HTERT RPE-1 (cell line): ENCODE results near the gene ZFYVE26.

ENCODE experiments used
- in situ Hi-C: fragments of 300-500 bp; cut with MboI; formaldehyde crosslinking; loops from 4 replicates; pipeline ENCODE4 v1.14.3; 2020; ENCODE audit warnings: low sequenced_read_pairs

ZFYVE26 gene

GRCh38 chr14:67817750-67818438 lies 1.5 kb upstream of the ZFYVE26 start:
- in situ Hi-C loops: no loop called here

GRCh38 chr14:67815573-67816225 lies 691 bp downstream of the ZFYVE26 start:
- in situ Hi-C loops: no loop called here

GRCh38 chr14:67814821-67815220 lies 1.6 kb downstream of the ZFYVE26 start:
- in situ Hi-C loops: no loop called here

GRCh38 chr14:67806246-67806645 lies 10.1 kb downstream of the ZFYVE26 start:
- in situ Hi-C loops: no loop called here

DNA sequence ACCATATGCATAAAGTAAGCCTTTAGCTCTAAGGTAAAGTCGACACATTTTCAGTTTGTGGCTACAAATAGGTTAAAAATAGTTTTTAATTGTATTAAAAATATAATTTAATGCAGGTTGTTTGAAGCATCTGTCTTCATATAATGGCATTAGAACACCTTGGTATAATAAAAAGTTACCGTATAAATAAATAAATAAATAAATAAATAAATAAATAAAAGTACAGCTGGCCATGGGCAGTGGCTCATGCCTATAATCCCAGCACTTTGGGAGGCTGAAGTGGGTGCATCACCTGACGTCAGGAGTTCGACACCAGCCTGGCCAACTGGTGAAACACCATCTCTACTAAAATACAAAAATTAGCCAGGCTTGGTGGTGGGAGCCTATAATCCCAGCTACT lies 15.6 kb downstream of the ZFYVE26 start:
- in situ Hi-C loops: no loop called here

GRCh38 chr14:67798731-67799130 lies 17.7 kb downstream of the ZFYVE26 start:
- in situ Hi-C loops: no loop called here

- in situ Hi-C loops: no loop called here
These were observed 28.7 kb downstream of the ZFYVE26 start for GRCh38 chr14:67787673-67788072.

DNA sequence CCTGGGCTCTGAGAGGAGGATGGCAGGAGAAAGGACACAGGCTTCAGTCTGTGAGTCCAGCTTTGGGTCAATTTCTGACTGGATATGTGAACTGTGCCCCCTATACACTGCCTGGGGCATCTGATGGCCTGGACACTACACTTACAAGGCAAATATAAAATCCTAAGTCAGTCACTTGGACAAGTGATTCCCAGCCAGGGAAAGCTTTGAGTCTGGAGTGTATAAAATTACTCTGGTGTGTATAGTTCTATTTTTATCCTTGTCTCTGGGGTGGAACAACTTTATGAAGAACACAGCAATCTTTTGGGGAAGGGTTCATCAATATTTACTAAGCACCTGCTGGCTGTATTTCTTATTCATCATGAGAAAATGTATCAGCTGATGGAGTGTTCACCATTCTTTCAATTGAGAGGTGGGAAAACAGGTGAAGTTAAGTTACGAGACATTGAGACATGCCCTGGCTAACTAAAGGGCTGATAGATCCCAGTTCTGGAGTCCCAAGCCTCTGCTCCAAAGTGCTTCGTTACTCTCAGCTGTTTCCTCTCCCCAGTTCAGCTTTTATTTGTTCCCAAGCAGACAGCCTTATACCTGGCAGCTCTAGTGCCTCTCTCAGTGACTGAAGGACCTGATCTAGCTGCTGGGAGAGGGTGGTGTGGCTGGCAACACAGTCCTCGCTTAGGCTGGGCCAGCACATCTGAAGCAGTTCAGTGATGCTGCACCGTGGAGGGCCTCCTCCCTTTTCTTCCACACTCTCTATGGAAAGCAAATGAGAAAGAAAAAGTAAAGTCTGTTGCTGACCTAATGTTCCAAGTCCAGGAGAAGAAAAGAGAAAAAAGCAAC lies 30.9 kb downstream of the ZFYVE26 start:
- in situ Hi-C loops: no loop called here

DNA sequence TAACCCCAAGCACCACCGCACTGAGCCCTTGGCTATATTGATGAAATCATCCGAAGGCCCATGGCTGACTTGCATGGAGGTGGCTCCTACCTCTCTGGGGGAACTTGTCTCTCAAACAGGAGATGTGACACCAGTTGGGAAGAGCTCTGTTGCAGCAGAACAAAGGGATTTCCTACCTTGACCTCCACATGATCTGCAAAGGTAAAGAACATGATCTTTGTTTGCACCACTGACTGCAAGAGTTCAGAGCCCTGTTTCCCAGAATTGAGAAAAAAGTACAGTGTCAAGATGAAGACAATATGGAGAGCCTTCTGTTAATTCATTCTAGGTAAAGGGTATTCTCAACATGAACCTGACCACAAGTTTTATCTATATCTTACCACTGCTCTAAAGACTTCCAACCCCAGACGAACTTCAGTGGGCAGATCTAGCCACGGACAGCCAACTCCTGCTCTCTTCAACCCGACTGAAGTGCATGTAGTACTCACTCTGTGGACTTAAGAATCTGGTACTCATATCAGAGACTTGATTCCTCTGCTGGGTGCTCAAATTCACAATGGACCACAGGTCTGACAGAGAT lies 32.1 kb downstream of the ZFYVE26 start:
- in situ Hi-C loops: no loop called here

DNA sequence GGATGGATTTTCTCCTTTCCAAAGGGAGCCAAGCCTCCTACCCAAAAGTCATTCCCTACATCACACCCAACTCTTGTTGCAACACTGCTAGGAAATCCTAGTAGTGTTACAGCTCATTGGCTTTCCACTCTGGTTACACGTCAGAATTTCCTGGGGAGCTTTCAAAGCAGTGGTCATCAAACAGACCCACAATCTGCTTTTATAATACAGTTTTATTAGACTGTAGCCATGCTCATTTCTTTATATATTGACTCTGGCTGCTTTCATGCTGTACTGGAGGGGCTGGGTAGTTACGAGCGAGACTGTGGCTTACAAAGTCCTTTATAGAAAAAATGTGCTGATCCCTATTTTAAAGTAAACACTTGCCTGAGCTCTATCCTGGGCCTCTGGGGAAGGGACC lies 34.3 kb downstream of the ZFYVE26 start:
- in situ Hi-C loops: no loop called here

- in situ Hi-C loops: no loop called here
These were observed 37.6 kb downstream of the ZFYVE26 start for GRCh38 chr14:67778792-67779191.

DNA sequence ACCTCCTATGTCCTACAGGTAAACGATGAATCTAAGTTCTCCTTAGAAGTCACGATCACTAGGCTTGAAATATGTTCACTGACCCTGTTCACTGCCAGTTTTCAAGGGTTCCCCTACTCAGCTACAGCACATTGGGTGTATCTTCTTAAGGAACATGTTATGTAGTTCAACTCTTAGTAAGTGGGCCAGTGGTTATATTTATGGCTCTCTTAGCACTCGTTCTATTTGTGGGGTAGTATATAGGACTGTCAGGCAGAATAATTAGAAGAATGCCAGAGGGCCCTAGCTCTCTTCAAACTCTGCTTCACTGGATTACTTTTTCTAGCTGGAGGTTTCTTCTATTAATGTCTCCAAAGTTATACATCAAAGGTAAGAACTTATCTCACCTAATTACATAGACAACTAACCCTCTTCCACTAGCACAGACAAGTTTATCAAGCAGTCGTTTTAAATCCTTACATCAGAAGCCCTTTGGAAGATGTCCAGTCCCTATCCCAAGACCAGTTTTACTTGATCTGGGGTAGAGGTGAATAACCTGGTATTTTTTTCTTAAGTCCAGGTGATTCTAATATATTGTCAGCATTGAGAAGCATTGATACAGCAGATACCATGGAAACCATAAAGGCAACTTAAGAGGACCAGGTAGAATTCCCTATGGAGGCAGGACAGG lies 39.6 kb downstream of the ZFYVE26 start:
- in situ Hi-C loops: no loop called here

- in situ Hi-C loops: no loop called here
These were observed 42.5 kb downstream of the ZFYVE26 start for GRCh38 chr14:67773844-67774377.

DNA sequence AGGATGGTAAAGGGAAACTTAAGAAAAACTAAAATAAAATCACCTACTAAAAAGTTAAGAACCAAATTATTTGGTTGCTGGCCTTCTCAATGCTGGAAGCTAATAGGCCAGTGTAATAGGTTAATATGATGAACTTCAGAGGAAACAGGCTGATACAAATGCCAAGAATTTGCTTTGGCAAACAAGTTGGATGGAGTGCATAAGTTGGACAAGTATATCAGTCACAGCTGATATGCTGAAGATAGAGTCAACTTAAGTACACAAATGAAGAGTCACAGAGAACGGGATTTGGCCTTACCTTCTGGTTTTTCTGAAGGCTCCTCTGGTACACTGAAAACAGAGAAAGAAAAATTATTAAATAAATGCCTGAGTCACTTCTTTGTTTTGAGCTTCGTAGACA lies 48.2 kb downstream of the ZFYVE26 start:
- in situ Hi-C loops: no loop called here

DNA sequence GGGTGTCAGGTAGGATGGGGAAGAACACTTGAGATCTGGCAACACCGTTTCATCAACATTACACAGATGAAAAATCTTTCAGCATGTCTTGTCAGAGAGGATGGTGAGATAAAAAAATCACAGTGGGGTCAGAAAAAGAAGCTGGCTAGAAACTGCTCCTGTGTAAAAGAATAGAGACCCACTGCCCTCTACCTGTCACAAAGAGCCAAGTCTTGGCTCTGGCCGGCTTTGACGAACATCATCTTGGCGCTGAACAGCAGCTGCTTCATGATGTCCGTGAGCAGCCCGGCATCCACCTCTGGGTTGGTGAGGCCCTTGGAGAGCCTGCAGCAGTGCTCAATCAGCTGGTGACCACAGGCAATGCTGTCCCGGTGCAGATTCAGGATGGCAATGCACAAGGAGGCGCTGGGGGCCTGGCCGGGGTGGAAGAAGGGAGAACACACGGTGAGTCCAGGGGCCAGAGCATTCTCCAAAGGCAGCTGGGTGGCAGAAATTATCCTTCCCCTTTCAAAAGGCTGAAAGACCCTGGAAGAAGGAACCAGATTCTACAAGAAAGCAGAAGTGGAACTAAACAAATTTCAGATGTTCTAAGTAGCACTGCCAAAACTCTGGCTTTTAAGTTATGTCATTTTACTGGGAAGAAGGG lies 50.2 kb downstream of the ZFYVE26 start:
- in situ Hi-C loops: no loop called here

GRCh38 chr14:67765192-67765834 lies 51.1 kb downstream of the ZFYVE26 start:
- in situ Hi-C loops: no loop called here

DNA sequence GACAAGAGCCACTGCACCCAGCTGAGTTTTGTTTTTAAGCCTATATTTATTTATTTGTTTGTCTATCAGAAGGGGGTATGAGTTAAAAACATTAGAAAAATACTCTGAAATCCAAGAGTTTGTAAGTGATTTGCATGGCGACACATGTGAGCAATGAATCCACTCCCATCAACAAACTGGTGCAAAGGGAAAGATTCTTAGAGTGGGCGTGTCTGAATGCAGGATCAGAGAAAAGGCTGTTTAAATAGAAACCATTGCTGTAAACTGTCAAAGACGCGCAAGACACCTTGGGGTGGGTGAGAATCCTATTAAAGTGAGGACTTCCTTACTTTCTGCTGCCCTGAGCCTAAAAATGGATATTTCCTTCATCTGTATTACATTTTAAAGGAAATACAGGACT lies 51.9 kb downstream of the ZFYVE26 start:
- in situ Hi-C loops: no loop called here

GRCh38 chr14:67763158-67763822 lies 53.1 kb downstream of the ZFYVE26 start:
- in situ Hi-C loops: no loop called here

GRCh38 chr14:67762051-67762450 lies 54.3 kb downstream of the ZFYVE26 start:
- in situ Hi-C loops: no loop called here
